ENCODE measurements around the gene SLC15A4.

SLC15A4 gene

GRCh38 chr12:128813883-128814282, 9.9 kb downstream of the SLC15A4 start:
- no peak overlapping the region for H3K4me3 ChIP-seq (ENCODE audit: insufficient read depth, low read length, poor library complexity, severe bottlenecking)
- no peak overlapping the region for H2AFZ ChIP-seq (ENCODE audit: low read depth, low read length, severe bottlenecking)
- H3K27me3 ChIP-seq (ENCODE audit: low read length): no peaks in the 10 kb centered on the region
- H3K36me3 ChIP-seq (ENCODE audit: low read length): peaks cover 22% of the 10 kb centered on the region
- H3K79me2 ChIP-seq (ENCODE audit: insufficient read depth, low read length): peaks cover 100% of the 10 kb centered on the region
- no peak overlapping the region for H3K27ac ChIP-seq (ENCODE audit: low read depth, low read length)
- no peaks in the 10 kb centered on the region for H3K9me2 ChIP-seq (replicated peaks; ENCODE audit: insufficient read depth, low read length)
- H3K4me2 ChIP-seq (ENCODE audit: low read depth, low read length, poor library complexity, severe bottlenecking): no peak overlapping the region
- H3F3A ChIP-seq (ENCODE audit: insufficient read depth): peaks cover 33% of the 10 kb centered on the region
- TF ChIP-seq CTCF (IDR thresholded peaks at IDR 0.05; ENCODE audit: insufficient read depth, low read length, poor library complexity, severe bottlenecking) (no peak), EZH2phosphoT487 (conservative IDR thresholded peaks at IDR 0.05; ENCODE audit: low read length) (no peak)
- no peak overlapping the region for H3K9ac ChIP-seq (ENCODE audit: low read length)
- peaks cover 6% of the 10 kb centered on the region; the same call in 1 of the 2 replicates for H4K20me1 ChIP-seq (ENCODE audit: low read depth, low read length)
- H3K9me3 ChIP-seq (ENCODE audit: insufficient read depth, low read length): no peaks in the 10 kb centered on the region

- Histone ChIP-seq H3K4me3 (ENCODE audit: insufficient read depth, low read length, poor library complexity, severe bottlenecking) (no peak overlapping the region), H3K27me3 (ENCODE audit: low read length) (no peaks in the 10 kb centered on the region), H3K36me3 (ENCODE audit: low read length) (peaks cover 27% of the 10 kb centered on the region), H3K9me3 (ENCODE audit: insufficient read depth, low read length) (no peaks in the 10 kb centered on the region), H3K79me2 (ENCODE audit: insufficient read depth, low read length) (peaks cover 100% of the 10 kb centered on the region), H3K4me2 (ENCODE audit: low read depth, low read length, poor library complexity, severe bottlenecking) (no peak overlapping the region), H4K20me1 (ENCODE audit: low read depth, low read length) (peaks cover 6% of the 10 kb centered on the region; the same call in 1 of the 2 replicates), H3K9me2 (replicated peaks; ENCODE audit: insufficient read depth, low read length) (no peaks in the 10 kb centered on the region), H2AFZ (ENCODE audit: low read depth, low read length, severe bottlenecking) (no peak overlapping the region), H3F3A (ENCODE audit: insufficient read depth) (peaks cover 28% of the 10 kb centered on the region), H3K9ac (ENCODE audit: low read length) (no peak overlapping the region), H3K27ac (ENCODE audit: low read depth, low read length) (no peak overlapping the region)
- TF ChIP-seq EZH2phosphoT487 (conservative IDR thresholded peaks at IDR 0.05; ENCODE audit: low read length) (no peak), CTCF (IDR thresholded peaks at IDR 0.05; ENCODE audit: insufficient read depth, low read length, poor library complexity, severe bottlenecking) (no peak)
These were observed 10.4 kb downstream of the SLC15A4 start for GRCh38 chr12:128813392-128813791.

- H2AFZ ChIP-seq (ENCODE audit: low read depth, low read length, severe bottlenecking): no peak overlapping the region
- no peak for TF ChIP-seq EZH2phosphoT487 (conservative IDR thresholded peaks at IDR 0.05; ENCODE audit: low read length)
- no peak for TF ChIP-seq CTCF (IDR thresholded peaks at IDR 0.05; ENCODE audit: insufficient read depth, low read length, poor library complexity, severe bottlenecking)
- H3K36me3 ChIP-seq (ENCODE audit: low read length): peaks cover 40% of the 10 kb centered on the region
- no peaks in the 10 kb centered on the region for H3K27me3 ChIP-seq (ENCODE audit: low read length)
- no peaks in the 10 kb centered on the region for H3K9me2 ChIP-seq (replicated peaks; ENCODE audit: insufficient read depth, low read length)
- peaks cover 3% of the 10 kb centered on the region; the same call in 1 of the 2 replicates for H4K20me1 ChIP-seq (ENCODE audit: low read depth, low read length)
- H3K79me2 ChIP-seq (ENCODE audit: insufficient read depth, low read length): peaks cover 99% of the 10 kb centered on the region
- H3K4me2 ChIP-seq (ENCODE audit: low read depth, low read length, poor library complexity, severe bottlenecking): peak overlapping the region; percentile 49
- peak overlapping the region; percentile 52; the same call in 1 of the 2 replicates for H3K27ac ChIP-seq (ENCODE audit: low read depth, low read length)
- peak overlapping the region; percentile 39; the same call in 1 of the 2 replicates for H3K9ac ChIP-seq (ENCODE audit: low read length)
- no peaks in the 10 kb centered on the region for H3K9me3 ChIP-seq (ENCODE audit: insufficient read depth, low read length)
- H3F3A ChIP-seq (ENCODE audit: insufficient read depth): peaks cover 21% of the 10 kb centered on the region; the same call in 1 of the 2 replicates
- no peak overlapping the region for H3K4me3 ChIP-seq (ENCODE audit: insufficient read depth, low read length, poor library complexity, severe bottlenecking)
These were observed 12.0 kb downstream of the SLC15A4 start for GRCh38 chr12:128811806-128812205.
